IMR-90 (cell line): ENCODE results near the gene FAT1. TPM values are rescaled to one million over a fixed set of nuclear protein-coding genes. Genes with fewer than 3 reads are reported as not detected.

Experiments
- ATAC-seq: fragments of 200-7000 bp; cut with Tn5 transposase; 2 replicates; pipeline ENCODE4 v1.9.1; 2020; ENCODE audit warnings: low read depth, mild to moderate bottlenecking, moderate library complexity
- BruUV-seq: library from RNA; stranded (reverse); fragments of 400-500 nt; replicated peaks from 2 replicates; lab custom pipeline; 2021; lab: Mats Ljungman, UMichigan
- CTCF ChIA-PET: fragments of 300-600 bp; formaldehyde crosslinking; extraction: SDS; loops from one replicate; lab custom pipeline; 2021; ENCODE audit warnings: antibody characterized with exemption; lab: Yijun Ruan, JAX
- POLR2A ChIA-PET: fragments of 300-600 bp; sonication (Branson Sonifier 250); formaldehyde crosslinking; loops from one replicate; lab custom pipeline; 2022; ENCODE audit warnings: antibody characterized with exemption; ENCODE audit not compliant: unreplicated experiment; lab: Charles Lee
- DNase-seq: peaks from one replicate; pipeline ENCODE4 v3.0.0; 2013
- H2AFZ ChIP-seq: replicated peaks from 2 replicates; pipeline ENCODE3; 2013; ENCODE audit warnings: low read length, mild to moderate bottlenecking; ENCODE audit not compliant: poor library complexity
- H2AK5ac ChIP-seq: 2 replicates; pipeline ENCODE4 v1.6.1; 2013; ENCODE audit warnings: low read depth, low read length, inconsistent platforms
- H2AK9ac ChIP-seq: replicated peaks from 2 replicates; pipeline ENCODE3; 2013; ENCODE audit warnings: mild to moderate bottlenecking, low read depth, low read length, moderate library complexity; ENCODE audit not compliant: poor library complexity
- H2BK120ac ChIP-seq: 2 replicates; pipeline ENCODE4 v1.6.1; 2013; ENCODE audit warnings: low read depth, low read length, inconsistent platforms
- H2BK15ac ChIP-seq: 3 replicates; pipeline ENCODE4 v1.6.1; 2013; ENCODE audit warnings: low read depth, low read length, inconsistent platforms
- H2BK20ac ChIP-seq: 2 replicates; pipeline ENCODE4 v1.6.1; 2013; ENCODE audit warnings: low read depth, mild to moderate bottlenecking, inconsistent platforms, low read length, moderate library complexity
- H2BK5ac ChIP-seq: 2 replicates; pipeline ENCODE4 v1.6.1; 2013; ENCODE audit warnings: mild to moderate bottlenecking, low read depth, low read length, inconsistent platforms; ENCODE audit not compliant: poor library complexity, severe bottlenecking
- H3K14ac ChIP-seq: replicated peaks from 2 replicates; pipeline ENCODE4 v1.6.1; 2013; ENCODE audit warnings: low read depth, low read length, inconsistent platforms
- H3K18ac ChIP-seq: 2 replicates; pipeline ENCODE4 v1.6.1; 2013; ENCODE audit warnings: low read depth, low read length, control low read depth
- H3K23ac ChIP-seq: 2 replicates; pipeline ENCODE4 v1.6.1; 2013; ENCODE audit warnings: low read depth, low read length, inconsistent platforms
- H3K27ac ChIP-seq: 2 replicates; pipeline ENCODE4 v1.5.1; 2013; ENCODE audit warnings: mild to moderate bottlenecking, control low read depth, low read length; ENCODE audit not compliant: insufficient read depth
- H3K27me3 ChIP-seq: 2 replicates; pipeline ENCODE4 v1.6.1; 2013; ENCODE audit warnings: low read length; ENCODE audit not compliant: control insufficient read depth, insufficient read depth
- H3K36me3 ChIP-seq: 2 replicates; pipeline ENCODE4 v1.6.1; 2013; ENCODE audit warnings: low read length, mixed read lengths; ENCODE audit not compliant: control insufficient read depth, insufficient read depth
- H3K4ac ChIP-seq: 2 replicates; pipeline ENCODE4 v1.6.1; 2013; ENCODE audit warnings: low read depth, low read length, inconsistent platforms
- H3K4me1 ChIP-seq: 2 replicates; pipeline ENCODE4 v1.6.1; 2013; ENCODE audit warnings: low read length, mixed read lengths; ENCODE audit not compliant: control insufficient read depth, insufficient read depth
- H3K4me2 ChIP-seq: 2 replicates; pipeline ENCODE4 v1.6.1; 2013; ENCODE audit warnings: low read depth, mild to moderate bottlenecking, control low read depth, low read length, moderate library complexity
- H3K4me3 ChIP-seq: 2 replicates; pipeline ENCODE4 v1.5.1; 2013; ENCODE audit warnings: low read depth, mild to moderate bottlenecking, control low read depth, low read length, moderate library complexity; ENCODE audit not compliant: insufficient read depth
- H3K56ac ChIP-seq: 2 replicates; pipeline ENCODE4 v1.6.1; 2013; ENCODE audit warnings: low read length, inconsistent platforms; ENCODE audit not compliant: insufficient read depth; ENCODE audit errors: extremely low read depth
- H3K79me1 ChIP-seq, 2 experiments: 2 replicates each; pipeline ENCODE4 v1.6.1; 2013; ENCODE audit warnings: low read length in 2 of 2, inconsistent platforms in 1 of 2, low read depth in 1 of 2
- H3K9ac ChIP-seq: 2 replicates; pipeline ENCODE4 v1.6.1; 2013; ENCODE audit warnings: low read depth, low read length, control low read depth
- H3K9me1 ChIP-seq: 2 replicates; pipeline ENCODE4 v1.6.1; 2013; ENCODE audit warnings: low read length, inconsistent platforms; ENCODE audit not compliant: insufficient read depth
- H3K9me3 ChIP-seq: 2 replicates; pipeline ENCODE4 v1.6.1; 2013; ENCODE audit warnings: low read length; ENCODE audit not compliant: control insufficient read depth, insufficient read depth
- H4K20me1 ChIP-seq: 2 replicates; pipeline ENCODE4 v1.6.1; 2013; ENCODE audit warnings: low read length, inconsistent platforms; ENCODE audit not compliant: insufficient read depth
- H4K5ac ChIP-seq: 2 replicates; pipeline ENCODE4 v1.6.1; 2013; ENCODE audit warnings: mild to moderate bottlenecking, low read depth, low read length, control low read depth
- H4K8ac ChIP-seq, 2 experiments: 2 replicates each; pipeline ENCODE4 v1.6.1; 2013; ENCODE audit warnings: low read depth in 2 of 2, low read length in 2 of 2, control low read depth in 1 of 2, inconsistent platforms in 1 of 2
- H4K91ac ChIP-seq: 2 replicates; pipeline ENCODE4 v1.6.1; 2013; ENCODE audit warnings: low read depth, low read length, inconsistent platforms; ENCODE audit not compliant: insufficient read depth
- BHLHE40 ChIP-seq: fragments of 150-350 bp; IDR thresholded peaks from 2 replicates; pipeline ENCODE4 v1.6.1; 2016; ENCODE audit warnings: mild to moderate bottlenecking, low read depth, low read length
- CEBPB ChIP-seq: IDR thresholded peaks from 2 replicates; pipeline ENCODE4 v1.6.1; 2012; ENCODE audit warnings: low read depth, low read length, improper control_type of control experiment
- CHD1 ChIP-seq: IDR thresholded peaks from 2 replicates; pipeline ENCODE4 v1.6.1; 2012; ENCODE audit warnings: low read depth, low read length, improper control_type of control experiment
- CTCF ChIP-seq: conservative IDR thresholded peaks from 2 replicates; pipeline ENCODE4 v1.5.1; 2012; ENCODE audit warnings: mild to moderate bottlenecking, low read depth, low read length, improper control_type of control experiment
- ELK1 ChIP-seq: fragments of 150-350 bp; IDR thresholded peaks from 2 replicates; pipeline ENCODE4 v1.6.1; 2016; ENCODE audit warnings: low read depth, mild to moderate bottlenecking, low read length, moderate library complexity, borderline replicate concordance
- FOS ChIP-seq: fragments of 150-350 bp; IDR thresholded peaks from 2 replicates; pipeline ENCODE4 v1.6.1; 2016; ENCODE audit warnings: low read depth, low read length
- MAFK ChIP-seq: IDR thresholded peaks from 2 replicates; pipeline ENCODE4 v1.6.1; 2012; ENCODE audit warnings: low read depth, low read length, improper control_type of control experiment
- MXI1 ChIP-seq: IDR thresholded peaks from 2 replicates; pipeline ENCODE4 v1.6.1; 2012; ENCODE audit warnings: low read depth, mild to moderate bottlenecking, low read length, moderate library complexity, borderline replicate concordance
- NFE2L2 ChIP-seq: fragments of 150-350 bp; IDR thresholded peaks from 2 replicates; pipeline ENCODE4 v1.6.1; 2016; ENCODE audit warnings: low read depth, mild to moderate bottlenecking, low read length
- POLR2A ChIP-seq: IDR thresholded peaks from 2 replicates; pipeline ENCODE4 v1.6.1; 2012; ENCODE audit warnings: mild to moderate bottlenecking, low read depth, low read length
- RAD21 ChIP-seq: IDR thresholded peaks from 2 replicates; pipeline ENCODE4 v1.6.1; 2012; ENCODE audit warnings: low read length, improper control_type of control experiment
- RCOR1 ChIP-seq: IDR thresholded peaks from 2 replicates; pipeline ENCODE4 v1.6.1; 2012; ENCODE audit warnings: mild to moderate bottlenecking, low read length, improper control_type of control experiment; ENCODE audit not compliant: insufficient replicate concordance
- RFX5 ChIP-seq: IDR thresholded peaks from 2 replicates; pipeline ENCODE4 v1.8.0; 2012; ENCODE audit warnings: low read depth, mild to moderate bottlenecking, low read length, moderate library complexity
- SMC3 ChIP-seq: fragments of 150-350 bp; IDR thresholded peaks from 2 replicates; pipeline ENCODE4 v1.6.1; 2016; ENCODE audit warnings: low read depth, mild to moderate bottlenecking, antibody characterized with exemption, low read length, moderate library complexity
- USF2 ChIP-seq: fragments of 150-350 bp; IDR thresholded peaks from 2 replicates; pipeline ENCODE4 v1.6.1; 2017; ENCODE audit warnings: mild to moderate bottlenecking, antibody characterized with exemption, low read length, low read depth
- WGBS, 2 experiments: methylation state at CpG; one replicate each; pipeline versions ENCODE4 v1.1.5 to v1.1.7; 2013; ENCODE audit warnings: missing lambda C conversion rate in 2 of 2; ENCODE audit not compliant: insufficient read length in 1 of 2; ENCODE audit errors: extremely low coverage in 2 of 2; 5-methylcytosine and 5-hydroxymethylcytosine counted together
- dilution Hi-C: fragments of 300-500 bp; cut with HindIII; formaldehyde crosslinking; loops from one replicate; pipeline ENCODE4 v1.14.3; 2018; ENCODE audit warnings: low sequenced_read_pairs; ENCODE audit not compliant: unreplicated experiment
- in situ Hi-C: fragments of 300-500 bp; cut with MboI; formaldehyde crosslinking; loops from 3 replicates; pipeline ENCODE4 v1.14.3; 2019; ENCODE audit warnings: low sequenced_read_pairs, inconsistent platforms, mixed read lengths
- intact Hi-C: fragments of 100-400 bp; cut with micrococcal nuclease; formaldehyde crosslinking; loops from 2 replicates; pipeline ENCODE4 v1.10.0; 2022
- polyA plus RNA-seq, 3 experiments: library from polyadenylated mRNA; depleted of rRNA; stranded (reverse); fragments of >200 nt; gene quantifications; 2 replicates each; pipeline ENCODE4 v1.2.3, GENCODE V29; 2012; ENCODE audit warnings: low replicate concordance in 1 of 3
- total RNA-seq: library from RNA; depleted of rRNA; stranded (reverse); fragments of >200 nt; gene quantifications from 2 replicates; pipeline ENCODE4 v1.2.3, GENCODE V29; 2012

Gene FAT1
- total and polyA plus RNA-seq, 2 of the 4 experiments (the other 2 are of a cell fraction): 156 to 519 TPM

GRCh38 chr4:186691396-186691795 is 32.3 kb downstream of the FAT1 start:
- H2BK15ac ChIP-seq: no peak overlapping the region
- no peak overlapping the region for H4K91ac ChIP-seq
- DNase-seq: no peak
- H3K27me3 ChIP-seq: no peaks in the 10 kb centered on the region
- no peak overlapping the region for H3K4me3 ChIP-seq
- 100% methylated on average over 1 of the region's 5 CpGs; no CpG with 5 or more reads in 1 of the 2 experiments for WGBS, 2 experiments
- peaks cover 13% of the 10 kb centered on the region for H3K9me1 ChIP-seq
- dilution Hi-C loops: no loop called here
- no TSS peak for BruUV-seq
- no peak overlapping the region for H2BK120ac ChIP-seq
- no peak overlapping the region for H3K4me2 ChIP-seq
- H3K56ac ChIP-seq: no peak overlapping the region
- no peak overlapping the region for H3K27ac ChIP-seq
- no peak overlapping the region for H2AK5ac ChIP-seq
- H4K20me1 ChIP-seq: peaks cover 80% of the 10 kb centered on the region
- peaks cover 17% of the 10 kb centered on the region for H3K4me1 ChIP-seq
- no peak overlapping the region for H3K14ac ChIP-seq
- ATAC-seq: no peak
- in situ Hi-C loops: no loop called here
- H2BK5ac ChIP-seq: no peak overlapping the region
- no peak overlapping the region for H3K23ac ChIP-seq
- H3K36me3 ChIP-seq: peaks cover 32% of the 10 kb centered on the region
- intact Hi-C loops: no loop called here
- no peak overlapping the region for H3K9ac ChIP-seq
- H2AK9ac ChIP-seq: no peak overlapping the region
- H2AFZ ChIP-seq: no peak overlapping the region
- H3K79me1 ChIP-seq: peaks cover 0 to 54% of the 10 kb centered on the region in 2 experiments; a peak in 3 of 4 replicates
- ChIA-PET POLR2A (no interaction called here), CTCF (no interaction called here)
- no peak overlapping the region for H4K5ac ChIP-seq
- no peak overlapping the region for H4K8ac ChIP-seq
- no peak overlapping the region for H2BK20ac ChIP-seq
- no peaks in the 10 kb centered on the region for H3K9me3 ChIP-seq
- no peak overlapping the region for H3K4ac ChIP-seq
- TF ChIP-seq POLR2A: no peak
- TF ChIP-seq NFE2L2: no peak
- TF ChIP-seq BHLHE40: no peak
- no peak for TF ChIP-seq FOS
- no peak for TF ChIP-seq CEBPB
- TF ChIP-seq CHD1: no peak
- TF ChIP-seq SMC3: no peak
- TF ChIP-seq MXI1: no peak
- no peak for TF ChIP-seq RCOR1
- TF ChIP-seq ELK1: no peak
- TF ChIP-seq RAD21: no peak
- no peak for TF ChIP-seq CTCF
- TF ChIP-seq USF2: no peak
- TF ChIP-seq RFX5: no peak
- no peak for TF ChIP-seq MAFK
- H3K18ac ChIP-seq: no peak overlapping the region
